ENCODE data around the gene B3GNT8. TPM values are rescaled to one million over a fixed set of nuclear protein-coding genes. Genes with fewer than 3 reads are reported as not detected.
A peak's percentile ranks its signal among the peaks of the same experiment; 100 is the strongest.
"Not testable (repeated sequence)": the region's sequence is repeated elsewhere in the genome, so short reads cannot be mapped to it uniquely, and the experiment has no call there.

B3GNT8 gene
- total RNA-seq, 2 donors from 2014 or later, result 3.6 to 9.1 TPM

- Histone ChIP-seq H3K9me3 (no peaks in the 10 kb centered on the region), H3K27me3 (no peaks in the 10 kb centered on the region), H3K4me1 (peaks cover 7% of the 10 kb centered on the region), H3K4me3 (no peak overlapping the region), H3K27ac (no peak overlapping the region), H3K36me3 (replicated peaks in 1 of 2; ENCODE audit: insufficient read depth in 1 of 2, low read depth in 2 of 2) (peaks cover 0 to 6% of the 10 kb centered on the region in 2 donors)
- intact Hi-C loops (cut with DNase I), result loop anchor here (10.0 kb wide), 1 partner anchor 112 kb away; no protein-coding TSS in a partner anchor
- TF ChIP-seq CTCF (IDR thresholded peaks at IDR 0.05), result no peak
- TF ChIP-seq POLR2A (IDR thresholded peaks at IDR 0.05), result no peak
- DNase-seq (no peak), ATAC-seq (no peak)
Observed at GRCh38 chr19:41436674-41436951, 9.4 kb upstream of the B3GNT8 start.

- H3K36me3 ChIP-seq (replicated peaks in 1 of 2; ENCODE audit: insufficient read depth in 1 of 2, low read depth in 2 of 2), result peaks cover 0 to 6% of the 10 kb centered on the region in 2 donors
- 90 to 97% methylated on average over 13 to 19 of the region's 19 CpGs for WGBS, 2 donors
- peak in 1 of 4 donors; percentile 2 for DNase-seq
Observed at GRCh38 chr19:41435936-41436673, 8.9 kb upstream of the B3GNT8 start.

GRCh38 chr19:41435376-41435775 is 8.2 kb upstream of the B3GNT8 start:
- H3K27ac ChIP-seq; ATAC-seq; H3K4me3 ChIP-seq; DNase-seq; H3K9me3 ChIP-seq; H3K36me3 ChIP-seq (replicated peaks in 1 of 2; ENCODE audit: insufficient read depth in 1 of 2, low read depth in 2 of 2); H3K4me1 ChIP-seq; H3K27me3 ChIP-seq: not testable (repeated sequence)
- 88 to 96% methylated on average over 5 to 11 of the region's 11 CpGs for WGBS, 2 donors
- intact Hi-C loops (cut with DNase I), result loop anchor here (10.0 kb wide), 1 partner anchor 111 kb away; no protein-coding TSS in a partner anchor

More at GRCh38 chr19:41435936-41436673, 8.9 kb upstream of the B3GNT8 start:
- TF ChIP-seq POLR2A (IDR thresholded peaks at IDR 0.05), result peak in 1 of 3 donors; percentile 4
- no peak for TF ChIP-seq CTCF (IDR thresholded peaks at IDR 0.05)
- intact Hi-C loops (cut with DNase I), result loop anchor here (10.0 kb wide), 1 partner anchor 111 kb away; no protein-coding TSS in a partner anchor
- no peak overlapping the region for H3K4me3 ChIP-seq
- peaks cover 7% of the 10 kb centered on the region for H3K4me1 ChIP-seq
- no peaks in the 10 kb centered on the region for H3K9me3 ChIP-seq
- no peak overlapping the region for H3K27ac ChIP-seq
- ATAC-seq, result no peak
- no peaks in the 10 kb centered on the region for H3K27me3 ChIP-seq

GRCh38 chr19:41434450-41434849 is 7.3 kb upstream of the B3GNT8 start:
- intact Hi-C loops (cut with DNase I), result loop anchor here (10.0 kb wide), 1 partner anchor 110 kb away; no protein-coding TSS in a partner anchor
- H3K27me3 ChIP-seq, result no peaks in the 10 kb centered on the region
- TF ChIP-seq POLR2A (IDR thresholded peaks at IDR 0.05), result no peak
- TF ChIP-seq CTCF (IDR thresholded peaks at IDR 0.05), result no peak
- no peak overlapping the region for H3K27ac ChIP-seq
- H3K36me3 ChIP-seq (replicated peaks in 1 of 2; ENCODE audit: insufficient read depth in 1 of 2, low read depth in 2 of 2), result peaks cover 0 to 6% of the 10 kb centered on the region in 2 donors
- DNase-seq, result no peak
- peaks cover 7% of the 10 kb centered on the region for H3K4me1 ChIP-seq
- H3K4me3 ChIP-seq, result no peak overlapping the region
- H3K9me3 ChIP-seq, result no peaks in the 10 kb centered on the region
- WGBS, 2 donors, result 80 to 86% methylated on average over 5 of the region's 5 CpGs
- no peak for ATAC-seq

- intact Hi-C loops (cut with DNase I), result loop anchor here (10.0 kb wide), 1 partner anchor 108 kb away; no protein-coding TSS in a partner anchor
- TF ChIP-seq CTCF (IDR thresholded peaks at IDR 0.05) (no peak), POLR2A (IDR thresholded peaks at IDR 0.05) (no peak)
- H3K27me3 ChIP-seq, result no peaks in the 10 kb centered on the region
- no peak for ATAC-seq
- H3K4me3 ChIP-seq, result no peak overlapping the region
- H3K27ac ChIP-seq, result no peak overlapping the region
- H3K4me1 ChIP-seq, result peaks cover 8% of the 10 kb centered on the region
- DNase-seq, result no peak
- H3K36me3 ChIP-seq (replicated peaks in 1 of 2; ENCODE audit: insufficient read depth in 1 of 2, low read depth in 2 of 2), result peaks cover 0 to 6% of the 10 kb centered on the region in 2 donors
- no peaks in the 10 kb centered on the region for H3K9me3 ChIP-seq
- WGBS, 2 donors, result 93% methylated on average over 8 to 18 of the region's 18 CpGs
Observed at GRCh38 chr19:41433171-41433570, 6.0 kb upstream of the B3GNT8 start.

All from body of pancreas (tissue), 4 donors.